Islet of Langerhans (tissue), 1 donor: ENCODE data around the gene OPN1SW.

Experiments used
- FAIRE-seq: peaks from one replicate; lab custom pipeline; 2011; peaks lifted over from hg19 to GRCh38; lab: Jason Lieb, UNC

OPN1SW gene

DNA sequence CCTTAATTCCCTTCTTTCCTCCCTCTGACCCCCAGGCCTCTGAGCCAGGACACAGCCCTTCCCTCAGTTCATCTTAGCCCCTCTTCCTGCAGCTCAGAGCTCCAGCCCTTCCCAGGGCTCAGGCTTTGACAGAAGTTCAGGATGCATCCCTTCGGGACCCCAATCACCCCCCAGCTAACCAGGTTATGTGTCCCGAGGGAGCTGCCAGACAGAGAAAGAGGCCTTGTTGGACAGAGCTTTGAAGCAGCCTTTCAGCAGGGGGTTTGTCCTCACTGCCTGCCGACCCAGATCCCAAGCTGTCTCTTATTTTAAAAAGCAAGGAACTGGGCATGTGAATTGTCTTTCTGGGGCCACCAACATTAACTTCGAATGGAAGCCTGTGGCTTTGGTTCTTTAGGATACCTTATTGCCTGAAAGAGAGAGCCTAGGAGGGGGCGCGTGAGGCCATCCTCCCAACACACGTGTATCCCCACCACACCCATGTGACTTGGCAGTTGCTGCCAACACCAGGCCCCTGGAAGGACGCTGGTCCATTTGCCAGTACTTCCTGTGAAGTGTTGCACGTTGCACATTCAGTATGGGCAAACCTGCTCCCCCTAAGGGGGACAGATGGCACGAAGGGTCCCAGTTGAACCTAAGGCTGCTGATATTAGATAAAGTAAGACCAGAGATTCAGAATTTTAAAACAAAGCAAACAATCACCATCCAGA, 17.0 kb upstream of the OPN1SW start:
- FAIRE-seq = no peak

DNA sequence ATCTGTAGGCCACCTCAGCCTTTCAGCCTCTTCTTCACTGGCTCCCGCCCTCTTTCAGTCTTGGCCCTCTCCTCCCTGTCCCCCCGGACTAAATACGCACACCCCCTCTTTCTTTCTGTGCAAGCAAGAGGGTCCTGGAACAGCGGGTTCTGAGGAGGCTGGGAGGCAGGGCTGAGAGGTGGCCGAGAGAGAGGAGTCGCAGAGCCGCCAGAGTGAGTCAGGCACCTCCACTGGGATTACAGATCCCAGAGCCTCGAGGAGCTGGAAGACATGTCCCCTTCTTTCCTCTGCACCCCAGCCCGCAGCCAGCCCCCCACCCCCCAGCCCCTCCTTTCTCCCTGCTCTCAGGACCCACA, 16.4 kb upstream of the OPN1SW start:
- no peak for FAIRE-seq

DNA sequence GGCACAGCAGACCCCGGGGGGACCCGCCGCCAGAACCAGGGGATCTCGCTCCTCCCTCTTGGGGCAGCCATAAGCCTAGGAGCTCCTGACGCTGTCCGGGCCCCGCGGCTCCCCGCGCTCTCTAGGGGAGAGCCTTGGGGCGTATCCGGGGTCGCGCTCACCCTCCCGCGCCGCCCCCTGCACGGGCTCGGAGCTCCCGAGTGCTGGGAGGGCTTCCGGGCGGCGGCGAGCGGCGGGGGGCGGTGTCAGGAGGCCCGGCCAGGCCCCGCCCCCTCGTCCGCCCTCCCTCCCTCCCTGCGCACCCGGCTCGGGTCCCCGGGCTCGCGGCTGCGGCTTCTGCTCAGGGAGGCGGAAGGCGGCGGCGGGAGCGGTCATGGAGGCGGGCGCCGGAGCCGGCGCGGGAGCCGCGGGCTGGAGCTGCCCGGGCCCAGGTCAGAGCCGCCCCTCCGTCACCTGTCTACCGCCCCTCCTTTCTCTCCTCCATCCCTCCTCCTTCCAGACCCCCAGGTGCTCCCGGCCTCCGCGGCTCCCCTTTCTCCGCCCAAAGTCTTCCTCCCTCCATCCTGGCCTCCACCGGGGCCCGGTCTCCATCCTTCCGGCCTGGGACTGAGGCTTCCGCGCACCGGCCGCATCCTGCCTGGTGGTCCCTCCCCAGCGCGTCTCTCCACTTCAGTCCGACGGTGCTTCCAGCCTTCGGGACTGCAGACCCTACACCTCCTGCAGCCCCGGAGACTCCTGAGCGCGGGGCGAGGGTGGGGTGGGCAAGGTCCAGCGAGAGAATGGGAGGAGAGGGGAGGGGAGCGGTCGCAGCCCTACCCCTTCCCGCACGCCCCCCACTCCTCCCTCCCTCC, 15.8 kb upstream of the OPN1SW start, which contains the start of gene CCDC136:
TSS of gene CCDC136 (plus strand) at position 848 of the 851 bp plus-strand sequence. CDS start 444 bp downstream, outside the sequence.
- FAIRE-seq = no peak

DNA sequence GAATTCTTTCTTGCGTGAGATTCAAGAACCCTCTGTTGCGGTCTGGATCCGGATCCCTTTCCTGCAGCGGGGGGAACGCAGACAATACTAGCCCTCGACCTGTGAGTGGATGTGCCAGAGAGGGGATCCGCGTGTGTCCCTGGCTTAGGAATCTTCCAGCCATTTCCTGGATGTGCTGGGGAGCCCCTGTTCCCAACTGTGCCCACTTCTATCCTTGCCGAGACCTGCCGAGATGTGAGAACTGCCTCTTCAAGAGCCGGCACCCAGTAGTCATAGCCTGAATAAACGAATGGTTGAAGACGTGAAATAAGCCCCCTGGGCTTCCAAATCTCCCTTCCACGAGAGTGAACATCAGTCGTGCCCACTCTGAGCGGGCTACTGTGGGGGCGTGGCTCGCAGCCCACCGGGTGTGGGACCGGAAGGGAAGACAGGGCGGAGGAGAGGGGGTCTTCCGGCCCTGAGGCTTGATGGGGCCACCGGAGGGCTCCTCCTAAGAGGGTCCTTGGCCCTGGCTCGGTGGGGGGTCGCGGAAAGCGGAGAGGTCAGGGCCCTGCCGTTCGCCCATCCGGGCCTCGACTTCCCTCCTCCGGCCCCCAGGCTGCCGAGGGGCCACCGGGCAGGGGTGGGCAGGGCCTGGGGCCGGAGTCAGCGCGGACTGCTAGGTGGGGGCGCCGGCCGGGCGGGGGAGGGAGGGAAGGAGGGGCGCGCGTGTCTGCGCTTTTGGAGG, 14.9 kb upstream of the OPN1SW start:
- FAIRE-seq = no peak

DNA sequence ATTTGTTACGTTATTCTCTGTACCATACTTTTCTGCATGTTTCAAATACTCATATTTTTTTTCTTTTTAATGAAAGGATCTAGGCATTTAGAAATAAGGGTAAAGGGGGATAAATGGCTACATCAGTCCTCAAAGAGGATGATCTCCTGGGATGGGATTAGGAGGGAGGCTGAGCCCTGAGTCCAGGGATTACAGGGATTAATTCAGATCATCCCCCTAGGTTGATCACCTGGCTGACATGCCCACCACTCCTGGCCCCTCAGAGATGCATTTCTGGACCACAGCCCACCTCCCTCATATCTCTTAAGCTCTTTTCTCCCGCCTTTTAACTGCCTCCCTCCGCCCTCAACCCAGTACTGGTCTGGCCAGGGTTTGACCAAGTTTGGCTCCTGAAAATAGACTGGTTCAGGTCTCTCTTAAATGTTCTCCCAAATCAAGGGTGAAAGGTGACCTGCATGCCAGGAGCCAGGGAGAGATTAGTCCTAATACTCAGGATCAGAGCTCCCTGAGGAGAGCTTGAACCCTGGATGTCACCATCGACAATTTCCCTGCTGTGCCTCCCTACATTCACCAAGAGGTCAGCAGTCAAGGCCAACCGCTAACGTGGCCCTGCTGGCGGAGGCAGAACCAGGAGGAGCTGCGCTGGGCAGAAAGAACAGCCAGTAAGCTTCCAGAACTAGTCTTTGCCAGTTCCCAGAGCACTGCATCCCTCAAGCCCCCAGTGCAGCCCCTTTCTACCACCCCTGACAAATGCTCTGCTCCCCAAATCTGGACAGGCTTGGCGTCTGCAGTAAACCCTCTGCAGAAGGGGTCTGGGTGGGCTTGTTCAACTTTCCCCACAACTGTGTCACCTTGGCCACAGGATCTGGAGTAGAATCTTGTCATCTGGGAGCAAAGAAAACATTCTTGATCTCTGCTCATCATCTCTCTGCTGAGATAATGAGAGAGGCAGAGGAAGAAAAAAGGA, 13.1 kb upstream of the OPN1SW start:
- FAIRE-seq = no peak

DNA sequence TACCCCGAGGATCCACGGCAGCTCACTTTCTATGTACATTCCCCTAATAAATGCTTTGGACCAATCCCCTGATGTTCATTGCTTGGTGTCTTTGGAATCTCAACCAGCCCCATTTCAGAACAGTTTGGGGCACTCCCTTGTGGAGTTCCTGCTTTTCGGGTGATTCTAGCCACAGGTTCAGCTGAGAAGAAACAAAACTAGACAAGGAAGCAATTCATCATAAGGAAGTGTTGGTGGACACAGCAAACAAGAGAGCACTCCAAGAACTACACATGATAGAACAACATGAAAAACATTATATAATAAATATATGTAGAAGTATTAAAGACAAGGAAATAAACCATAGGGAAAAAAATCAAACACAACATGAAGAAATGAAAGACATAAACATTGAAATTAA, 10.1 kb upstream of the OPN1SW start:
- FAIRE-seq = no peak

DNA sequence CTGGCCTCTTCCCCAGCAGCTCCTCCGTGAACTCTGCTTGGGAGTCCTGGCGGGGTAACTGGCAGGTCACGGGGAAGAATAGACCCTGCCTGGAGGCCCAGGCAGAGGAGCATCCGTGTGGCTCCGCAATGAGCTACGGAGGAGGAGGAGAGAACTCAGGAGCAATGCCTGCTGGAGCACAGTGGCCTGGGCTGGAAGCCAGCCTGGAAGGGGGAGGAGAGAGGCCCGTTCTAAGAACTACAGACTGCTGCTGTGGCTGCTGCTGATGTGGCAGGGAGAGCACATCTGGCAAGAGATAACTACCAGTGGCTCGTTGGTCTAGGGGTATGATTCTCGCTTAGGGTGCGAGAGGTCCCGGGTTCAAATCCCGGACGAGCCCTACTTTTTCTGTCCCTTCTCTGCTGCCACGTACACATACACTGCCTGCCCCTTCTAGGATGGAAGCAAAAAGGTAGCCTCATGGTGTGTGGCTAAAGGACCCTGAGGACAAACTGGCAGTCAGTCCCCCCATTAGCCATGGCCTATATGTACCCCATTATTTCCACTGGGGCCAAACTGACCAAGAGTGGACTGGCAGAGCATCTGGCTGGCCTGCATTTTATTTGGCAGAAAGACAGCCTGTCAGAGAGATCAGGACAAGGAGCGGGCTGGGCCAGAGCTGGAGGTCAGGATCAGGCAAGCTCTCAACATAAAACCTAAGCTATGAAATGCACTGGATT, 7.7 kb upstream of the OPN1SW start:
- FAIRE-seq = no peak

DNA sequence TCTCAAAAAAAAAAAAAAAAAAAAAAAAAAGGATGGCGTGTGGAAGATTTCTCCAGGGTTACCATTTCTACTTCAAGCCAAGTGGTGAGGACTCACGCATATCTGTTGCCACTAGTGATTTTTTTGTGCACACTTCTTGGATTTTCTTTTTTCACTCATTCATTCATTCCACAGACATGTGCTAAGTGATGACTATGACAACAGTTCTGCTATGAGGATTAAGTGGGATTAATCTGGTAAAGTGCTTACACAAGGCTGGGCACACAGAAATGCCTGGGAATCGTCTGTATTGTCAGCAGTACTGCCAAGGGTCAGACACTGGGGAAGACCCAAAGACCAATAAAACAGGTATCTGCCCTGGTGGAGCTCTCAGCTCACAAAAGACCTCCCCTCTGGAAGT, 6.3 kb upstream of the OPN1SW start:
- no peak for FAIRE-seq

DNA sequence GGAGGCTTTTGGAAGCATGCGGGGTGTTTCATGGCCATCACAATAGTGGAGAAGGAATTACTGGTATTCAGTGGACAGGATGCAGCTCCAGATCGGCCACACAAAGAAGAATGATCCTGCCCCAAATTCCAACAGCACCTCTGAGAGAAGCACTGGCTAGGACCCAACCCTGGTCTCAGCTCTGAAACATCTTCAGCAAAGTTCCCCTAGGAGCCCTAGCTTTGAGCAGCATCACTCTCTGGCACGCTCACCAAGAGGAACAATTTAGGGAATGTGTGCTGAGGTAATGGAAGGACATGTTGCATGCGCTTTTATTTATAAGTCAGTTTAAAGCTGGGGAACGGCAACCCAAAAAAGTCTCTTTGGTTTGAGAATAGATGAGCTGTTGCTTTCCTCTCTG, 5.5 kb upstream of the OPN1SW start:
- no peak for FAIRE-seq

DNA sequence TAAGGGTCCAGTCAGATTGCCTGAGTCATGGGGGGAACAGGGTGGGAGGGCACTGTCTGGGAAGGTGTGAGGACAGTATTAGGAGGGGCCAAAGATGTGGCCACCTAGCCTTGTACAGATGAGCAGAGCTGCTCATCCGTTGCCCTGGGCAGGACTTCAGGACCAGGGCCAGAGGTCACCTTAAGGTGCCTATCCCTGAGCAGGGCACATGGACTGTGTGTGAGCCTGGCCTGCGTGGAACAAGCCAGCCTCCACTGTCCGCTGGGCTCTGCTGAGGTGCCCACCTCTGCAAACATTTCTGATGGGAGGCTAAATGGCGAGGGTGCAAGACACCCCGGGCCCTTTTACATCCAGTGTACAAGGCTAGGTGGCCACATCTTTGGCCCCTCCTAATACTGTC, 3.4 kb upstream of the OPN1SW start:
- FAIRE-seq = no peak

DNA sequence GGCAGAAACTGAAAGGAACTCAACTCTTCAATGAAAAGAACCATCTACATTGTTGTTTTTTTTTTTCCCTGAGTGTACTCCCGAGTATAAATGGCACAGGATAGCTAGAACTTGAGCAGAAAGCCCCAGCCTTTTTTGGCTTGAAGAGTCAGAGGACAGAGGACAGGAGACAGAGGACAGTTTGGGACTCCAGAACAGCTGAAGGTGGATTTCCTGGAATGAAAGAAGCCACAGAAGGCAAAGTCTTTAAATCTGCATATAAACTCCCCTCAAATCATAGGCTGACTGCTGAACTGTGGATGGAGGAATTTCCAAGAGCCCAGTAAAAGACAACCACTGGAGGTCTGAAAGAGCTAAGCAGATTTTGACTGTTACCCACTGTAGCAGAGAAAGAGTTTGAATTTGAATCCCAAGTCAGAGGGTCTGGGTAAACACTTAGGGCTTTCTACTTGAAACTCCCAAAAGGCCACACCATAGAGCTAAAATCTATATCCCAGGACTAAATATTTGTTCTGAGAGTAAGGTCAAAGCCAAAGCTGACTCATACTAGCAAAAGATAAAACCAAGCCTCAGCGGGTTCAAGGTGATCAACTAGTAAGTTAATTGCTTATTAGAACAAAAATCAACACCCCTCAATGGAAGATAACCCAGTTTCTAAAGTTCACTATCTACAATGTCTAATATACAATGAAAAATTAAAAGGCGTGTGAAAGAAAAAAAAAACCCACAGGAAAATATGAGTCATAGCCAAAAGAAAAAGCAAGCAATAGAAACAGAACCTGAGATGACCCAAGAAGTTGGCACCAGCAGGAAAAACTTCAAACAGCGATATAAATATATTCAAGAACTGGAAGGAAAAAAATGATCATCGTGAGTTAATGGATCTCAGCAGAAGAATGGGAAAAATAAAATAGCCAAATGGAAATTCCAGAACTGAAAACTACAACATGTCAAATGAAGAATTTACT, 1.8 kb upstream of the OPN1SW start:
- FAIRE-seq = no peak

DNA sequence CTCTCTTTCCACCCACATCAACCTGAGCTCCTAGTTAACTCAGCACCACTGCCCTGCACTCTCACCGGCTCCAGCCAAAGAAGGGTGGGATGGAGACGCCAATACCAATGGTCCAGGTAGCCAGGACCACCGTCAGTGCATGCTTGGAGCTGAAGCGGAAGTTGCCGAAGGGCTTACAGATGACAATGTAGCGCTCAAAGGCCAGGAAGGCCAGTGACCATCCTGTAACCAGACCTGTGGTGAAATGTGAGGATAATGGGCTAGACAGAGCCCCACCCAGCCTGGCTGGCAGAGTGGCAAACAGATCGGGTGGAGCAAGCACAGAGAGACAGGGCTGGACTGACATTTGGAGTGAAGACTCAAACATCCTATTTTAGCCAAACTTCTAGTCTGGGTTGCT, 673 bp downstream of the OPN1SW start:
- no peak for FAIRE-seq

DNA sequence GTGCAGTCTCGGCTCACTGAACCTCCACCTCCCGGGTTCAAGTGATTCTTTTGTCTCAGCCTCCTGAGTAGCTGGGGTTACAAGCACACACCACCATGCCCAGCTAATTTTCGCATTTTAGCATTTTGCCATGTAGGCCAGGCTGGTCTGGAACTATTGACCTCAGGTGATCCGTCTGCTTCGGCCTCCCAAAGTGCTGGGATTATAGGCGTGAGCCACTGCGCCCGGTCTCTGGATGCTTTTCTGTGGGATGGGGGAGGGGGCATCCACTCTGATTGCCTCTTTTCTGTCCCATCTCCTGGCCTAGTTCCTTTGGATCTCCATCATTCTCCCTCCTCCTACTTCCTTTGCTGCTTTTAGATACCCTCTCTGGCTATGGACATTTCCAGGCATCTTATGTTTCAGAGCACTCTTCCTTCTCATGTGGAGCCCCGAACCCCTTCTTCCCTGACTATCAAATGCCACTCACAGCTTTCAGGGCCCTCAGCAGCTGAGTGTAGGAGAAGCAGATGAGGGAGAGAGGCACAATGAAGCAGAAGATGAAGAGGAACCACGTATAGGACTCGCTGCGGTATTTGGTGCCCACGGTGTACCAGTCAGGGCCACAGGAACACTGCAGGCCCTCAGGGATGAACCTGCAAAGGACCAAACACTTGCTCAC, 1.4 kb downstream of the OPN1SW start:
- FAIRE-seq = no peak

DNA sequence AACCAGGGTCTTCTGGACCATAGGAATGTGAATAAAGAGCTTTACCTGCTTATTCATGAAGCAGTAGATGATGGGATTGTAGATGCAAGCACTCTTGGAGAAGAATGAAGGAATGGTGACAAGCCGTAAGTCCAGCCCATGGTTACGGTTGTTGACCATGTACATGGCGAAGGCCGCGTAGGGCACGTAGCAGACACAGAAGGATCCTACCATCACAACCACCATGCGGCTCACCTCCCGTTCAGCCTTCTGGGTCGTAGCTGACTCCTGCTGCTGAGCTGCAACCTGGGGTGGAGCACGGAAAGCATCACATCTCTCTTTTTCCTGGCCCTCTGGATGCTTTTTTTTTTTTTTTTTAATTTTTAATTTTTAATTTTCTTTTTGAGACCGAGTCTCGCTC, 2.0 kb downstream of the OPN1SW start:
- no peak for FAIRE-seq

DNA sequence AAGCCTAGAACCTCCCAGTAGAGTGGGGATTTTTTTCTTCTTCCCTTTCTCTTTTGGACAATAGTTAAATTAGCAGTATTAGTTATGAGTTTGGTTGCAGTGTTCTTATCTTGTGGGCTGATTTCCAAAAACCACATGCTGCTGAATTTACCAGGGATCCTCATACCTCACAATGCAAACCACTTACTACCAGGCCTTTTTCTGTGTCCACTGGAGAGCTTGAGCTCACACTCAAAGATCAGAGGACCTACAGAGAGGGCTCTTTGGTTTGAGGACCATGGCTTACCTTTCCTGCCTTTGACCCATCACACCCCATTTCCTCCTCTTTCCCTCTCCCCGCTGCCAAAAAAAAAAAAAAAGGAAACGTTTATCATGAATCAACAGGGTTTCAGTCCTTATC, 5.4 kb downstream of the OPN1SW start:
- no peak for FAIRE-seq

DNA sequence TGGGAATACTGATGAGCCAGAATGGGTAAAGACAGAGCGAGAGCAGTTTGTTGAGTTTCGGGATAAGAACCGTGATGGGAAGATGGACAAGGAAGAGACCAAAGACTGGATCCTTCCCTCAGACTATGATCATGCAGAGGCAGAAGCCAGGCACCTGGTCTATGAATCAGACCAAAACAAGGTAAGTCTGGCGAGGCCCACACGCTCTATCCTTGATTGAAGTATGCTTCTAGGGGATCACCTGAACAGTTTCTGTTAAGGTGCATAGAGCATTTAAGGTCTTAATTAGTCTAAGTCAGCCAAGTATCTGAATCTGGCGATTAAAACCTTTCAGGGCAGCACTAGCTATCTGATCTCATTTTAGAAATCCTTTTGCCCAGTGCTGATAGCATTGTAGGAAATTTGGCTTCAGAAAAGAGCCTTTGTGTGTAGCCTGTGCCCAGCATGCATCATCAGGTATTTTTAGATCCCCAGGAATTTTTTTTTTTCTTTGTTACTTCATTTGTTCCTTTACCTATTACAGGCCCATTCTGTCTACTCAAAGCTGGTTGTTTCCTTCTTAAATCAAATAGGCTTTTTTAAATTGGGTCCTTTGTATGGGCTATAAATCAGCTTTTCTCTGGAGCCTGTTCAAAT, 8.0 kb downstream of the OPN1SW start:
- no peak for FAIRE-seq

DNA sequence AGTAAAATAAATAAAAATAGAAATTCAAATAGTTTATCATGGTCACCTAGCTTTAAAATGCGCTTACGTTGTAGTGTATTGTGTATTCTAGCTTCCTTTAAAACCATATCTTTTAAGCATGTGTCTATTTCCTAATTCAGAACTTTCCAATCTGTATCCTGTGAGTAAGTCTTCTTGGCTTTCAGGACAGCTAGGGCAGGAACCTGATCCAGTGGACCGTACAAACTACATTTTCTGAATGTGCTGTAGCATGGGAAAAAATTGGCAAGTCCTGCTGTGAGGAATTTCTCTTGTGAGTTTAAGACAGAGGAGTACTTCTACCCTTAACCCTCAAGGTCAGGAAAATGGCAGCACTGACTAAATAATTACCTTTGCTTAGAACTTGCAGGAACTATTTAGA, 12.1 kb downstream of the OPN1SW start:
- FAIRE-seq = no peak

DNA sequence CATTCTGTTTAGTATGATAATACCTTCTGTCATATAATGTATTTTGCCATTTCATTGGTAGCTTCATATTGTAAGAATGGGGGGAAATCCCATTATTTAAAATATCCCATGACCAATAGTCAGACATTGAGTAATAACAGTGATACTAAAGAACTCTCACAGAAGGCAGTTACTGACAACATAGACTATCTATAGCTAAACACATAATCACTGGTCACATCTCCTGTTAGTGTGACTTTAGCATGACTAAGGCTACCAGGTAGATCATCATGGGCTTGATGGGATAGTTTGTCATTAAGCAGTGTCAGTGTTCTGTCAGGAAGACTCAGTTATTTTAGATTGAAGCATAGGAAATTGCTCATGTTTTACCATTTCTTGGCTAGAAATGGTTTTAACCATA, 16.4 kb downstream of the OPN1SW start:
- no peak for FAIRE-seq

DNA sequence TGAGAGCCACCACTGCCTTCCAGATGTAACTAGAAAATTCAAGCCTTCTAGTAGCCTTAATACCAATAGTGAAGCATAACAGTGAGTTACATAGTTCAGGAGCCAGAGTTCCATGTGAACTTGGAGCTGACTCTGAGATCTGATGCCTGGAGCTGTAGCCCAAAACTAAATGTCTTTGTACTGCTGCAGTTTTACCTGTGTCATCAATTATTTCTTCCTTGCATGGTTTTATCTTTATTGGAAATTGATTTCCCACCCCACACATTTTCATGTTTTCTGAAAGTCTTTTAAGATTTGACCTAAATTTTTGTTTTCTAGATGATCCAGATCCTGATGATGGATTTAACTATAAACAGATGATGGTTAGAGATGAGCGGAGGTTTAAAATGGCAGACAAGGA, 17.0 kb downstream of the OPN1SW start:
- FAIRE-seq = no peak
